ENCODE results near the gene INTS2. TPM values are rescaled to one million over a fixed set of nuclear protein-coding genes. Genes with fewer than 3 reads are reported as not detected.

Gene INTS2
- total RNA-seq, 1 donor from 2014 or later = 11.2 TPM

DNA sequence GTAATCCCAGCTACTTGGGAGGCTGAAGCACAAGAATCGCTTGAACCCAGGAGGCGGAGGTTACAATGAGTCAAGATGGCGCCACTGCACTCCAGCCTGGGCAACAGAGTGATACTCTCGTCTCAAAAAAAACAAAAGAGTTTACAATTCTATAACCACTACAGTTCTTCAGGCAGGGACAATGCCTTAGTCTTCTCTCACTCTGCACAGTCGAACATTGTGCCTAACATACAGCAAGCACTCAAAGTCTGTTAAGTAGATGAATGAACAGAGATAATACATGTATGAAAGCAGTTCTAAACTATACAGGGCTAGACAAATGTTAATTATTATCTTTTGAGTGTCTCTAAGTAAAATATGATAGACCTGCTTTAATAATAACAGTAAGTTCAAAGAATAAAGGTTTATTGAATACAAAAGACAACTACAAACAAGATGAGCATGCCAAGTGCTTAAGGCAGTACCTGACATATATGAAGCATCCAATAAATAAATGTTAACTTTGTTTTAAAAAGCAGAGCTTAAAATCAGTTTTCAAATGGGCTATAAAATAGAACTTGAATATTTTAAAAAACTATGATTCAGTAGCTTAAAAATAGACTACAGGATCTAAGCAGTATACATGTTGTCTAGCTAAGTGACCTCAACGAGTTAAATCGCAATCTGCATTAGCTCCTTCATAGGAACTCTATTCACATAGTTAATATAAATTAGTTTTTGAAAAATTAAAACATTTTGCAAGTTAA, 19.3 kb downstream of the INTS2 start:
- no peak overlapping the region for H3K27ac Mint-ChIP-seq (ENCODE audit: unreplicated experiment)
- no peaks in the 10 kb centered on the region for H3K4me1 Mint-ChIP-seq (ENCODE audit: unreplicated experiment)
- no peak overlapping the region for H3K4me3 Mint-ChIP-seq (ENCODE audit: unreplicated experiment)
- no peak for DNase-seq (ENCODE audit: extremely low spot score, unreplicated experiment)
- H3K36me3 Mint-ChIP-seq (ENCODE audit: unreplicated experiment) = peaks cover 30% of the 10 kb centered on the region
- no peaks in the 10 kb centered on the region for H3K27me3 Mint-ChIP-seq (ENCODE audit: unreplicated experiment)
- TF ChIP-seq, protein P1, sequence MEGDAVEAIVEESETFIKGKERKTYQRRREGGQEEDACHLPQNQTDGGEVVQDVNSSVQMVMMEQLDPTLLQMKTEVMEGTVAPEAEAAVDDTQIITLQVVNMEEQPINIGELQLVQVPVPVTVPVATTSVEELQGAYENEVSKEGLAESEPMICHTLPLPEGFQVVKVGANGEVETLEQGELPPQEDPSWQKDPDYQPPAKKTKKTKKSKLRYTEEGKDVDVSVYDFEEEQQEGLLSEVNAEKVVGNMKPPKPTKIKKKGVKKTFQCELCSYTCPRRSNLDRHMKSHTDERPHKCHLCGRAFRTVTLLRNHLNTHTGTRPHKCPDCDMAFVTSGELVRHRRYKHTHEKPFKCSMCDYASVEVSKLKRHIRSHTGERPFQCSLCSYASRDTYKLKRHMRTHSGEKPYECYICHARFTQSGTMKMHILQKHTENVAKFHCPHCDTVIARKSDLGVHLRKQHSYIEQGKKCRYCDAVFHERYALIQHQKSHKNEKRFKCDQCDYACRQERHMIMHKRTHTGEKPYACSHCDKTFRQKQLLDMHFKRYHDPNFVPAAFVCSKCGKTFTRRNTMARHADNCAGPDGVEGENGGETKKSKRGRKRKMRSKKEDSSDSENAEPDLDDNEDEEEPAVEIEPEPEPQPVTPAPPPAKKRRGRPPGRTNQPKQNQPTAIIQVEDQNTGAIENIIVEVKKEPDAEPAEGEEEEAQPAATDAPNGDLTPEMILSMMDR (IDR thresholded peaks at IDR 0.05) = no peak
- H3K9me3 Mint-ChIP-seq (ENCODE audit: unreplicated experiment) = no peaks in the 10 kb centered on the region

DNA sequence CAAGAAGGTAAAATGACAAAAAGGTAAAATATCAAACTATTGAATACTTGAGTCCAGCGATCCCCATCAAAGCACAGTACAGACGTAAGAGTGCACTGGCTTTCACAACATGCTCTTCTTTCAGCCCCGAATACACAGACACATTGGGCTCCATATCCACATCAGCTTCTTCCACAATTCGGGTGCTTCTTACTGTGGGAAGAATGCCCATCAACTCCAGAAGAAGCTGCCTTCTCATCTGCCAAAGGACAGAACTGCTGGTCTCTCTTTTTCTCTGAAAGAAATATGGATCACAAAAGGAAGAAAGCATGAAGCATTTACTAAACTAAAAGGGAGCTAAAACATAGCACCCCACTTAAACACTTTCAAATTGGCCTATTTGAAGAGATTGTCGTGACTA, 20.4 kb downstream of the INTS2 start:
- DNase-seq (ENCODE audit: extremely low spot score, unreplicated experiment) = no peak
- Mint-ChIP-seq H3K9me3 (ENCODE audit: unreplicated experiment) (no peaks in the 10 kb centered on the region), H3K4me1 (ENCODE audit: unreplicated experiment) (no peaks in the 10 kb centered on the region), H3K4me3 (ENCODE audit: unreplicated experiment) (no peak overlapping the region), H3K27me3 (ENCODE audit: unreplicated experiment) (no peaks in the 10 kb centered on the region), H3K27ac (ENCODE audit: unreplicated experiment) (no peak overlapping the region), H3K36me3 (ENCODE audit: unreplicated experiment) (peaks cover 36% of the 10 kb centered on the region)
- TF ChIP-seq, protein P1 (IDR thresholded peaks at IDR 0.05) = no peak

DNA sequence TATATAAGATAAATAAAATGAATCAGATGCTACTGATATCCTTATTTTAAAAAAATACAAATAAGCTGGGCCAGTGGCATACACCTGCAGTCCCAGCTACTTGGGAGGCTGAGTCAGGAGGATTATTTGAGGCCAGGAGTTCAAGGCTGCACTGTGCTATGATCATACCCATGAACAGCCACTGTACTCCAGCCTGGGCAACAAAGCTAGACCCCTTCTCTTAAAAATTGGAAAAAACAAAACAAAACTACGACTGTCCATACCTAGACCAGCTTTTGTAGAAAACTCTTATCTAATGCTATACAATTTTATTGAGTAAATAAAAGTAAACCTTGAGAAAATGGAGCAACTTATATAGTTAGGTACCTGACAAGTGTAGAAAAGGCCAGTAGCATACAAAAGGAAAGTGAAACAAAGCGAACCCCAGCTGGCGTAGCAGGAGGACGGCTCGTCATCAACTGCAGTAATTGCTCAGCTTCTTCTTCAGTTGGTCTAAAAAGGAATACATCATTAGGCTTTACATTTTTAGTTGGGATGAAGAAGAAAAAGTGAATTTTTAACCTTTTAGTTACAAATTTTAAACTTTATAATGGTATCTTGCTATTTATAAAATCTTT, 23.6 kb downstream of the INTS2 start:
- Mint-ChIP-seq H3K36me3 (ENCODE audit: unreplicated experiment) (peaks cover 32% of the 10 kb centered on the region), H3K4me1 (ENCODE audit: unreplicated experiment) (no peaks in the 10 kb centered on the region)

DNA sequence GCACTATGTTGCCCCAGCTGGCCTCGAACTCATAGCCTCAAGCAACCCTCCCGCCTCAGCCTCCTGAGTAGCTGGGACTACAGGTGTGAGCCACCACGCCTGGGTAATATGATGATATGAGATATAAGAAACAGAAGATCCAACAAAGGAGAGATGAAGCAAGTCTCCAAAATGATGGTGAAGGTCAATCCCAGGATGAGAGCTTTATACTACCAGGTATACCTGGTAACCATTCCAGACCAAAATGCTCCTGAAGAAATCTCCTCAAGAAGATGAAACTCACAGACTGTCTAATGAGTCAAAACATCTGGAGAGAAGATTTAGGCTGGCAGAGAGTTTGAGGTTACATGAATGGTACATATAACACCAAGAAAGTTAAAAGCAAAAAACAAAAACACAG, 24.5 kb downstream of the INTS2 start:
- TF ChIP-seq, protein P1 (IDR thresholded peaks at IDR 0.05) = no peak
- H3K9me3 Mint-ChIP-seq (ENCODE audit: unreplicated experiment) = no peaks in the 10 kb centered on the region
- H3K27ac Mint-ChIP-seq (ENCODE audit: unreplicated experiment) = no peak overlapping the region
- no peak overlapping the region for H3K4me3 Mint-ChIP-seq (ENCODE audit: unreplicated experiment)
- H3K27me3 Mint-ChIP-seq (ENCODE audit: unreplicated experiment) = no peaks in the 10 kb centered on the region
- DNase-seq (ENCODE audit: extremely low spot score, unreplicated experiment) = no peak
- peaks cover 35% of the 10 kb centered on the region for H3K36me3 Mint-ChIP-seq (ENCODE audit: unreplicated experiment)
- no peaks in the 10 kb centered on the region for H3K4me1 Mint-ChIP-seq (ENCODE audit: unreplicated experiment)

More for the DNA sequence above, 23.6 kb downstream of the INTS2 start:
- H3K9me3 Mint-ChIP-seq (ENCODE audit: unreplicated experiment) = no peaks in the 10 kb centered on the region
- no peak for DNase-seq (ENCODE audit: extremely low spot score, unreplicated experiment)
- H3K27me3 Mint-ChIP-seq (ENCODE audit: unreplicated experiment) = no peaks in the 10 kb centered on the region
- H3K27ac Mint-ChIP-seq (ENCODE audit: unreplicated experiment) = no peak overlapping the region
- no peak overlapping the region for H3K4me3 Mint-ChIP-seq (ENCODE audit: unreplicated experiment)
- TF ChIP-seq, protein P1 (IDR thresholded peaks at IDR 0.05) = no peak

DNA sequence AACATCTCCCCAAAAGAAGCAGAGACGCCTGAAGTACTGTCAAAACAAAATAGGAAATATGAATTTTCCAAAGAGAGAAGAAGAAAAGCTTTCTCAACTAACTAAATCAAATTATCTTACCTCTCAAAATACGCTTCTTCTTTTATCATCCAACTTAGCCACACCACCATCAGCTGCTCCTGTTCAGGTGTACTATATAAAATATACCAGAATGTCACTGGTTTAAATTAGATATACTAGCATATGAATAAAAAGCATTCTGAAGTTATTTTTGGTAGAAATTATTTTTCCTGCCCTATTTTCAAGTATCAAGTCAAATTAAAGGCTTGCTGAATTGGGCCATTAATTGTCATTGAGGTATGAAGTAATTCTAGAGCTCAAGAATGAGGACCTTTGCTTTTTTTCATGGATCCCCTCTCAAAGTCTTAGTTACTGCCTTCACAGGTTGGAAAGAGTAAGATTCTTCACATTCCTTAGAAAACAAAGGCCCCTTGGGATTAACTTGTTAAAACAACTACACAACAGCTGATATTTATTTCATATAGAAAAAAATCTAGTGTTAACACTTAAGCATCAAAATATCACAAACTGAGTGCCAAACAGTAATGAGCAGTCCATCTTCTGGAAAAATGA, 30.1 kb downstream of the INTS2 start:
- TF ChIP-seq, protein P1 (IDR thresholded peaks at IDR 0.05) = no peak
- DNase-seq (ENCODE audit: extremely low spot score, unreplicated experiment) = no peak
- peaks cover 33% of the 10 kb centered on the region for H3K36me3 Mint-ChIP-seq (ENCODE audit: unreplicated experiment)
- H3K9me3 Mint-ChIP-seq (ENCODE audit: unreplicated experiment) = no peaks in the 10 kb centered on the region
- H3K4me1 Mint-ChIP-seq (ENCODE audit: unreplicated experiment) = peaks cover 2% of the 10 kb centered on the region
- no peaks in the 10 kb centered on the region for H3K27me3 Mint-ChIP-seq (ENCODE audit: unreplicated experiment)
- H3K4me3 Mint-ChIP-seq (ENCODE audit: unreplicated experiment) = no peak overlapping the region
- no peak overlapping the region for H3K27ac Mint-ChIP-seq (ENCODE audit: unreplicated experiment)
